Spinal cord (tissue), 10 donors: Measurements from ENCODE around the gene BTBD9. TPM values are rescaled to one million over a fixed set of nuclear protein-coding genes. Genes with fewer than 3 reads are reported as not detected.
A peak's percentile ranks its signal among the peaks of the same experiment; 100 is the strongest.

Source experiments
- DNase-seq, 6 donors: peaks; one replicate each; pipeline versions ENCODE4 v3.0.0 to v3.0.0-alpha.2; 2013 to 2015; ENCODE audit warnings: low spot score in 6 of 6, low read depth in 4 of 6
- H3K27ac ChIP-seq: one replicate; pipeline ENCODE4 v1.5.1; 2013; ENCODE audit warnings: low read depth, low read length, control low read depth
- H3K27me3 ChIP-seq: one replicate; pipeline ENCODE4 v1.6.1; 2013; ENCODE audit warnings: low read length; ENCODE audit not compliant: control insufficient read depth, insufficient read depth
- H3K36me3 ChIP-seq: one replicate; pipeline ENCODE4 v1.6.1; 2013; ENCODE audit warnings: low read length; ENCODE audit not compliant: control insufficient read depth, insufficient read depth
- H3K4me1 ChIP-seq: one replicate; pipeline ENCODE4 v1.6.1; 2013; ENCODE audit warnings: low read length; ENCODE audit not compliant: control insufficient read depth, insufficient read depth
- H3K4me3 ChIP-seq: one replicate; pipeline ENCODE4 v1.5.1; 2013; ENCODE audit warnings: low read depth, low read length, control low read depth
- H3K9me3 ChIP-seq: one replicate; pipeline ENCODE4 v1.6.1; 2013; ENCODE audit warnings: low read length; ENCODE audit not compliant: control insufficient read depth, insufficient read depth
- WGBS: methylation state at CpG from one replicate; pipeline ENCODE4 v1.1.5; 2013; ENCODE audit warnings: missing lambda C conversion rate; ENCODE audit not compliant: insufficient coverage; 5-methylcytosine and 5-hydroxymethylcytosine counted together
- polyA plus RNA-seq, 2 donors: library from polyadenylated mRNA; unstranded; fragments of 120-200 nt; gene quantifications; one replicate each; pipeline ENCODE4 v1.2.1, GENCODE V29; 2013; ENCODE audit not compliant: insufficient read length in 2 of 2
- total RNA-seq, 2 donors: library from RNA; depleted of rRNA in 1 of 2; stranded (reverse); fragments of 120-200 nt in 1 of 2; fragments of >200 nt in 1 of 2; gene quantifications; one replicate each; pipeline versions ENCODE4 v1.2.3 to v1.2.4, GENCODE V29; 2013 to 2014
- donor health status: healthy.

BTBD9 gene
- total and polyA plus RNA-seq, 4 donors: 14.6 to 38.6 (median 16.9) TPM

DNA sequence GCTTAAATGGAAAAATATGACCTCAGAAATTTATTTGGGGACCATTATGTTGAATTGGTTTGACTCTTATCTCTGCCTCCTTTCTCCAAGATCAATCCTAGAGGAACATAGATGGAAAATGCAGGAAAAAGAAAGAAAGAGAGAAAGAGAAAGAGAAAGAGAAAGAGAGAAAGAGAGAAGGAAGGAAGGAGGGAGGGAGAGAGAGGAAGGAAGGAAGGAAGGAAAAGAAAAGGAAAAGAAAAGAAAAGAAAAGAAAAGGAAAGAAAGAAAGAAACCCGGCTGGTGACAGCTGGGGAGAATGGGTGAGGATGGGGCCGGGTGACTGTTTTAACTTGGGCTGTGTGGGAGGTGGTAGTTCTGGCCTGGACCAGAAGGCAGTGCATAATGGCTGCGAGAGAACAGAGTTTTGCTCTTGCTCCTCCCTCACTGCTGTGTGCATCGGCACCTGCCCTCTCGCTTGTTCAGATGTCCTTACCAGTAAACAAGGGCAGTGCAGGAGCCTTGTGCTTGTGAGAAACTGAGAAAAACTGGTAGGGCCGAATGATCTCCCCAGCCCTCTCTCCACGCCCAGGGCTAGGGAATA, 38.5 kb upstream of the BTBD9 start:
- Histone ChIP-seq H3K36me3 (peaks cover 15% of the 10 kb centered on the region), H3K4me3 (no peak overlapping the region), H3K4me1 (no peaks in the 10 kb centered on the region), H3K27ac (no peak overlapping the region), H3K27me3 (no peaks in the 10 kb centered on the region), H3K9me3 (no peaks in the 10 kb centered on the region)
- DNase-seq: no peak
- 81% methylated on average over 3 of the region's 7 CpGs for WGBS

- Histone ChIP-seq H3K36me3 (peaks cover 15% of the 10 kb centered on the region), H3K4me3 (no peak overlapping the region), H3K4me1 (no peaks in the 10 kb centered on the region), H3K27ac (no peak overlapping the region), H3K9me3 (no peaks in the 10 kb centered on the region), H3K27me3 (no peaks in the 10 kb centered on the region)
- WGBS: no CpG with 5 or more reads among the region's 1 CpG
- DNase-seq: no peak
Observed at GRCh38 chr6:38676974-38677544, 37.3 kb upstream of the BTBD9 start.

GRCh38 chr6:38676236-38676973, 36.7 kb upstream of the BTBD9 start:
- WGBS: no CpG with 5 or more reads among the region's 2 CpGs
- H3K9me3 ChIP-seq: no peaks in the 10 kb centered on the region
- no peaks in the 10 kb centered on the region for H3K27me3 ChIP-seq
- H3K4me1 ChIP-seq: no peaks in the 10 kb centered on the region
- no peak overlapping the region for H3K4me3 ChIP-seq
- no peak for DNase-seq
- H3K27ac ChIP-seq: no peak overlapping the region
- peaks cover 15% of the 10 kb centered on the region for H3K36me3 ChIP-seq

GRCh38 chr6:38673397-38674165, 33.9 kb upstream of the BTBD9 start:
- WGBS: 83% methylated on average over 1 of the region's 9 CpGs
- no peak overlapping the region for H3K27ac ChIP-seq
- no peak for DNase-seq
- no peaks in the 10 kb centered on the region for H3K27me3 ChIP-seq
- no peak overlapping the region for H3K4me3 ChIP-seq
- H3K9me3 ChIP-seq: no peaks in the 10 kb centered on the region
- peaks cover 5% of the 10 kb centered on the region for H3K36me3 ChIP-seq
- no peaks in the 10 kb centered on the region for H3K4me1 ChIP-seq

GRCh38 chr6:38671885-38672467, 32.2 kb upstream of the BTBD9 start:
- Histone ChIP-seq H3K4me3 (no peak overlapping the region), H3K36me3 (no peaks in the 10 kb centered on the region), H3K27me3 (no peaks in the 10 kb centered on the region), H3K4me1 (no peaks in the 10 kb centered on the region), H3K9me3 (no peaks in the 10 kb centered on the region), H3K27ac (no peak overlapping the region)
- peak in 5 of 6 donors; percentile 23 to 80 (median 31) for DNase-seq
- 0% methylated on average over 1 of the region's 2 CpGs for WGBS

GRCh38 chr6:38658418-38659167, 18.9 kb upstream of the BTBD9 start:
- DNase-seq: no peak
- no peak overlapping the region for H3K4me3 ChIP-seq
- no peak overlapping the region for H3K27ac ChIP-seq
- H3K36me3 ChIP-seq: peaks cover 6% of the 10 kb centered on the region
- WGBS: 88% methylated on average over 1 of the region's 3 CpGs
- no peaks in the 10 kb centered on the region for H3K9me3 ChIP-seq
- H3K27me3 ChIP-seq: no peaks in the 10 kb centered on the region
- H3K4me1 ChIP-seq: no peaks in the 10 kb centered on the region

DNA sequence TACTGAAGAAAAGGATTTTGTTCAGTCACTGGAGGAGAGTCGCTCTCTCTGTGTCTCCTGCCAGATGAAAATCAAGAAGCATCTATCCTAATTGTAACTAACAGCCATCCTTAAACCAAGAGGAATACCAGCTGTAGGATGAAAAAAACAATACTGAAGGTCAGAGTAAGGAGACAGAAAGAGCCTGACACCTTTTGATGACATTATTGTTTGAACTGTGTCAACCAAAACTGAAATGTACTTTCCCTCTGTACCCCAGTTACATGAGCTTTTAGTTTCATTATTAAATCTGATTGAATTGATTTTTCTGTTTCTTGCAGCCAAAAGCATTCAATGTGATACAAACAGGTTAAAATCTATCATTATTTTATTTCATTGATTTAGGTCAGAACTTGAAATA, 17.2 kb upstream of the BTBD9 start:
- no peaks in the 10 kb centered on the region for H3K27me3 ChIP-seq
- H3K4me3 ChIP-seq: no peak overlapping the region
- no peaks in the 10 kb centered on the region for H3K9me3 ChIP-seq
- WGBS: no CpG with 5 or more reads among the region's 1 CpG
- H3K27ac ChIP-seq: no peak overlapping the region
- no peak for DNase-seq
- H3K36me3 ChIP-seq: peaks cover 6% of the 10 kb centered on the region
- H3K4me1 ChIP-seq: no peaks in the 10 kb centered on the region

DNA sequence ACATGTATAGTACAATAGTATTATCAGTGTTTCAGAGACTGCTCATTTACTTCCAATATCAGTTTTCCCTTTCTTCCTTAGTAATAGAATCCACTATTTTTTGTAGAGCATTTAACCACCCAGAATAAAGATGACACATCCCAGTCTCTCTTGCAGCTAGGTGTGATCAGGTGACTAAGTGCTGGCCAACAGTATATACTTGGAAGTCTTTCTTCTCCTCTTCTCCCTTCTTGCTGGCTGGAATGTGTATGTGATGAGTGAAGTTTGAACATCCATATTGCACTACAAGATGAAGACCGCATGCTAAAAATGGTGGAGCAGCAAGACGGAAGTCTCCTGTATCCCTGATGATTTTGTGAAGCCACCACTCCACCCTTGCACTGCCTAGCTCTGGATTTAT, 14.5 kb upstream of the BTBD9 start:
- WGBS: no CpG with 5 or more reads among the region's 2 CpGs
- no peaks in the 10 kb centered on the region for H3K4me1 ChIP-seq

More for the DNA sequence above, 14.5 kb upstream of the BTBD9 start:
- Histone ChIP-seq H3K36me3 (peaks cover 6% of the 10 kb centered on the region), H3K27me3 (no peaks in the 10 kb centered on the region), H3K27ac (no peak overlapping the region), H3K9me3 (no peaks in the 10 kb centered on the region), H3K4me3 (no peak overlapping the region)
- no peak for DNase-seq
